Measurements from ENCODE around the gene PAIP1. TPM values are rescaled to one million over a fixed set of nuclear protein-coding genes. Genes with fewer than 3 reads are reported as not detected.
"Not testable (repeated sequence)": the region's sequence is repeated elsewhere in the genome, so short reads cannot be mapped to it uniquely, and the experiment has no call there.

PAIP1 gene
- total RNA-seq, 4 donors from 2014 or later = 123 to 184 (median 161) TPM

- TF ChIP-seq POLR2A (IDR thresholded peaks at IDR 0.05) (peak; percentile 40 to 50), CTCF (IDR thresholded peaks at IDR 0.05 in 4 of 5, conservative IDR thresholded peaks at IDR 0.05 in 1 of 5) (no peak)
- intact Hi-C loops (cut with DNase I; ENCODE audit: low total_unique reads) (loop anchor here (1.0 to 10.0 kb wide), 3 partner anchors 31 to 200 kb away; partner anchors contain the start of gene HMGCS1), in situ Hi-C loops (cut with MboI; ENCODE audit: low sequenced_read_pairs in 4 of 4) (no loop called here)
- Histone ChIP-seq H3K36me3 (no peaks in the 10 kb centered on the region), H3K27ac (peak within 1 kb of the TSS; percentile 80 to 90 (median 85)), H3K27me3 (no peaks in the 10 kb centered on the region), H3K9me3 (no peaks in the 10 kb centered on the region), H3K4me1 (peaks cover 12% of the 10 kb centered on the region in 2 donors), H3K4me3 (peak within 1 kb of the TSS; percentile 69 to 83 (median 81))
- DNase-seq (peak; percentile 95), ATAC-seq (peak; percentile 99 to 100)
These were observed 41.8 kb downstream of the PAIP1 start, which contains the start of gene C5orf34 for GRCh38 chr5:43514816-43515677. TSS of gene C5orf34 (minus strand) at chr5:43515148. CDS start at chr5:43509339, 5,809 bp downstream.

- H3K36me3 ChIP-seq = no peaks in the 10 kb centered on the region
- intact Hi-C loops (cut with DNase I; ENCODE audit: low total_unique reads) (loop anchor here (10.0 kb wide), 1 partner anchor 200 kb away; the partner anchor contains the start of gene HMGCS1), in situ Hi-C loops (cut with MboI; ENCODE audit: low sequenced_read_pairs in 4 of 4) (no loop called here)
- DNase-seq = no peak
- H3K4me3 ChIP-seq = peak overlapping the region; percentile 69 to 83 (median 81)
- no peaks in the 10 kb centered on the region for H3K27me3 ChIP-seq
- TF ChIP-seq CTCF (IDR thresholded peaks at IDR 0.05 in 4 of 5, conservative IDR thresholded peaks at IDR 0.05 in 1 of 5) (no peak), POLR2A (IDR thresholded peaks at IDR 0.05) (no peak)
- H3K9me3 ChIP-seq = no peaks in the 10 kb centered on the region
- H3K4me1 ChIP-seq = peaks cover 12% of the 10 kb centered on the region in 2 donors
- ATAC-seq = no peak
- H3K27ac ChIP-seq = peak overlapping the region; percentile 80 to 90 (median 85)
These were observed 42.4 kb downstream of the PAIP1 start for GRCh38 chr5:43514471-43514815.

- Histone ChIP-seq H3K27ac (peak overlapping the region in 1 of 4 donors; percentile 80), H3K4me3 (peak overlapping the region; percentile 69 to 83 (median 81)), H3K9me3 (no peaks in the 10 kb centered on the region), H3K4me1 (peaks cover 12% of the 10 kb centered on the region in 2 donors), H3K27me3 (no peaks in the 10 kb centered on the region), H3K36me3 (no peaks in the 10 kb centered on the region)
- intact Hi-C loops (cut with DNase I; ENCODE audit: low total_unique reads) = loop anchor here (10.0 kb wide), 1 partner anchor 199 kb away; the partner anchor contains the start of gene HMGCS1
- no peak for DNase-seq
- TF ChIP-seq POLR2A (IDR thresholded peaks at IDR 0.05) (no peak), CTCF (IDR thresholded peaks at IDR 0.05 in 4 of 5, conservative IDR thresholded peaks at IDR 0.05 in 1 of 5) (no peak)
- in situ Hi-C loops (cut with MboI; ENCODE audit: low sequenced_read_pairs in 4 of 4) = no loop called here
- ATAC-seq = no peak
These were observed 42.9 kb downstream of the PAIP1 start for GRCh38 chr5:43514025-43514424.

GRCh38 chr5:43511062-43511461, 45.8 kb downstream of the PAIP1 start:
- H3K9me3 ChIP-seq; H3K4me3 ChIP-seq; ATAC-seq; DNase-seq; H3K27ac ChIP-seq; in situ Hi-C loops (cut with MboI; ENCODE audit: low sequenced_read_pairs in 4 of 4); H3K27me3 ChIP-seq; H3K36me3 ChIP-seq: not testable (repeated sequence)
- intact Hi-C loops (cut with DNase I; ENCODE audit: low total_unique reads) = loop anchor here (10.0 kb wide), 1 partner anchor 196 kb away; the partner anchor contains the start of gene HMGCS1
- H3K4me1 ChIP-seq = peaks cover 12% of the 10 kb centered on the region in 2 donors

- H3K27me3 ChIP-seq = no peaks in the 10 kb centered on the region
- TF ChIP-seq CTCF (IDR thresholded peaks at IDR 0.05 in 4 of 5, conservative IDR thresholded peaks at IDR 0.05 in 1 of 5) = no peak
- no peak for TF ChIP-seq POLR2A (IDR thresholded peaks at IDR 0.05)
- no peak for DNase-seq
- H3K4me1 ChIP-seq = no peaks in the 10 kb centered on the region
- no peak for ATAC-seq
- no peak overlapping the region for H3K27ac ChIP-seq
- H3K9me3 ChIP-seq = no peaks in the 10 kb centered on the region
- in situ Hi-C loops (cut with MboI; ENCODE audit: low sequenced_read_pairs in 4 of 4) (loop anchor here in 2 of 4 donors (25.0 kb wide), 2 partner anchors 186 to 1314 kb away; partner anchors contain the start of genes HMGCS1 (in 1 of the 2) and MRPS30 (in 1 of the 2)), intact Hi-C loops (cut with DNase I; ENCODE audit: low total_unique reads) (no loop called here)
- H3K36me3 ChIP-seq = peaks cover 0 to 8% of the 10 kb centered on the region in 2 donors
- H3K4me3 ChIP-seq = no peak overlapping the region
These were observed 58.3 kb downstream of the PAIP1 start for GRCh38 chr5:43498581-43498980.
